ENCODE results near the gene DERA.

DNA sequence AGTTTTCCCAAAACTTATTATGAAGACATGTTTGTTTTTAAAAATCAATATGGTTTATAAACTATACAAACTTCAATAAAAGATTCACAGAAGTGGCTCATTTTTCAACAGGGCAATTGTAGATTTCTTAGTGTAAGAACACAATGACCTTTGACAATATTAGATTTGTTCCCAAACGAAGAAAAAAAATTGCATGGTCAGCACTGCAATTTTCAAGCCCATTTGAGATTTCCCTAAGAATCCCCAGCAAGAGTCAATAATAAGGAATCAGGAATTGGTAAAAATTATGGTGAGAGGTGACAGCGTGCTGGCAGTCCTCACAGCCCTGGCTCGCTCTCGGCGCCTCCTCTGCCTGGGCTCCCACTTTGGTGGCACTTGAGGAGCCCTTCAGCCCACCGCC lies 145.8 kb downstream of the DERA start:
- TF ChIP-seq, protein P1, sequence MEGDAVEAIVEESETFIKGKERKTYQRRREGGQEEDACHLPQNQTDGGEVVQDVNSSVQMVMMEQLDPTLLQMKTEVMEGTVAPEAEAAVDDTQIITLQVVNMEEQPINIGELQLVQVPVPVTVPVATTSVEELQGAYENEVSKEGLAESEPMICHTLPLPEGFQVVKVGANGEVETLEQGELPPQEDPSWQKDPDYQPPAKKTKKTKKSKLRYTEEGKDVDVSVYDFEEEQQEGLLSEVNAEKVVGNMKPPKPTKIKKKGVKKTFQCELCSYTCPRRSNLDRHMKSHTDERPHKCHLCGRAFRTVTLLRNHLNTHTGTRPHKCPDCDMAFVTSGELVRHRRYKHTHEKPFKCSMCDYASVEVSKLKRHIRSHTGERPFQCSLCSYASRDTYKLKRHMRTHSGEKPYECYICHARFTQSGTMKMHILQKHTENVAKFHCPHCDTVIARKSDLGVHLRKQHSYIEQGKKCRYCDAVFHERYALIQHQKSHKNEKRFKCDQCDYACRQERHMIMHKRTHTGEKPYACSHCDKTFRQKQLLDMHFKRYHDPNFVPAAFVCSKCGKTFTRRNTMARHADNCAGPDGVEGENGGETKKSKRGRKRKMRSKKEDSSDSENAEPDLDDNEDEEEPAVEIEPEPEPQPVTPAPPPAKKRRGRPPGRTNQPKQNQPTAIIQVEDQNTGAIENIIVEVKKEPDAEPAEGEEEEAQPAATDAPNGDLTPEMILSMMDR (IDR thresholded peaks at IDR 0.05), result no peak
- TF ChIP-seq POLR2A (IDR thresholded peaks at IDR 0.05), result no peak

Measured in adrenal gland (tissue), 5 donors.